ENCODE data around the gene SYNE1.

SYNE1 gene

DNA sequence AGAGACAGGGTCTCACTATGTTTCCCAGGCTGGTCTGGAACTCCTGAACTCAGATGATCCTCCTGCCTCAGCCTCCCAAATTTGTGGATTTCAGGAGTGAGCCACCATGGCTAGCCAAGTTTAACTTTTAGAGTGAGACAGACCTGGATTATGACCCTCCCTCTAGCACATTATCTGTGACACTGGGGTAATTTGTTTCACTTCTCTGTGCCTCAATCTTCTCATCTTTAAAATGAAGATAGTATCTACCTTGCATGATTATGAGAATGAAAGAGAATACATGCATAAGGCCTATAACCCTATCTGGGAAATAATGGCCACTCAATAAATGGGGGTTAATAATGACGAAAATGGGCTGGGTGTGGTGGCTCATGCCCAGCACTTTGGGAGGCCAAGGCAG, 373.6 kb downstream of the SYNE1 start:
- no peaks in the 10 kb centered on the region for H3K4me1 ChIP-seq (ENCODE audit: control insufficient read depth in 1 of 2, insufficient read depth in 2 of 2, low read length in 2 of 2)
- H3K4me3 ChIP-seq (ENCODE audit: low read depth in 1 of 2, low read length in 2 of 2): no peak overlapping the region
- H3K9me3 ChIP-seq (ENCODE audit: control insufficient read depth in 1 of 2, low read length in 2 of 2): no peaks in the 10 kb centered on the region
- H3K27ac ChIP-seq (ENCODE audit: low read depth, low read length): no peak overlapping the region
- no peaks in the 10 kb centered on the region for H3K27me3 ChIP-seq (ENCODE audit: control insufficient read depth in 1 of 2, insufficient read depth in 2 of 2, low read length in 2 of 2)
- peaks cover 7 to 24% of the 10 kb centered on the region in 2 donors for H3K36me3 ChIP-seq (ENCODE audit: control insufficient read depth in 1 of 2, insufficient read depth in 2 of 2, low read length in 2 of 2)
- H3K9ac ChIP-seq (ENCODE audit: low read depth in 1 of 2, low read length in 2 of 2): no peak overlapping the region

DNA sequence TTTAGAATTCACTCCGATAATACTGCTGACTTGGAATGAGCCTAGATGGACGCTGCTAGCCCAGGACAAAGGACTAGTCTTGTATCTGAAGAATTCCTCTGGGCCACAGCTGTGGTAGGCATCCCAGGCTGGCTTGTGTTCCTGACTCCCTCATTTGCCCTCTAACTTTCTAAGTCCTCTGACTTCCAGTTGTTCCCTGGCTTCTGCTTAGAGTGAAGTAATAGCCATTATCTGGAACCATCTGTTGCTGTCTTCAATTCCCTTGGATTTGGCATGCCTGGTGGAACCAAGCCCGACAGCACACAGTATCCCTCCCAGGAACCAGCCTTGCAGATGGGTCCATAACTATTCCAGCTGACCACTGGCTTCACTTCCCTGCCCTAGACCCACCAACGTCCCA, 376.0 kb downstream of the SYNE1 start:
- Histone ChIP-seq H3K9me3 (ENCODE audit: control insufficient read depth in 1 of 2, low read length in 2 of 2) (no peaks in the 10 kb centered on the region), H3K9ac (ENCODE audit: low read depth in 1 of 2, low read length in 2 of 2) (no peak overlapping the region), H3K36me3 (ENCODE audit: control insufficient read depth in 1 of 2, insufficient read depth in 2 of 2, low read length in 2 of 2) (peaks cover 7 to 24% of the 10 kb centered on the region in 2 donors), H3K27me3 (ENCODE audit: control insufficient read depth in 1 of 2, insufficient read depth in 2 of 2, low read length in 2 of 2) (no peaks in the 10 kb centered on the region), H3K27ac (ENCODE audit: low read depth, low read length) (no peak overlapping the region), H3K4me1 (ENCODE audit: control insufficient read depth in 1 of 2, insufficient read depth in 2 of 2, low read length in 2 of 2) (no peaks in the 10 kb centered on the region), H3K4me3 (ENCODE audit: low read depth in 1 of 2, low read length in 2 of 2) (no peak overlapping the region)

DNA sequence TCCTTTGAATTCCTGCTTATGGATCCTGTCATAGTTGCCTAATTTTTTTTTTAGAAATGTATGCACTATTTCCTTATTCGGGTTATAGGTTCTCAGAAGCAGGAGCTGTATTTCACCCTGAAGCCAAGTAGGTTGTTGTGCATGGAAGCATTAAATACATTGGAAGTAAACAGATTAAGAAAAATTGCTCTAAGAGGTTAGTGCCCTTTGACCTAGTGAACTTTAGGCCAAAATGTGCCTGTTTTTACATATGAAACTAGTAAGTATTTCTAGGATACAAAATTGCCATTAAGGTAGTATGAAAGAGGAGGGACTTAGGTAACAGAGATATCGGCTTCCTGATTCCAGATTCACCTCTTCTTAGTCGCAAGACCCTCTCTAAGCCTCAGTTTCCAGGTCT, 377.9 kb downstream of the SYNE1 start:
- Histone ChIP-seq H3K27ac (ENCODE audit: low read depth, low read length) (no peak overlapping the region), H3K9me3 (ENCODE audit: control insufficient read depth in 1 of 2, low read length in 2 of 2) (no peaks in the 10 kb centered on the region), H3K4me3 (ENCODE audit: low read depth in 1 of 2, low read length in 2 of 2) (no peak overlapping the region), H3K27me3 (ENCODE audit: control insufficient read depth in 1 of 2, insufficient read depth in 2 of 2, low read length in 2 of 2) (no peaks in the 10 kb centered on the region), H3K36me3 (ENCODE audit: control insufficient read depth in 1 of 2, insufficient read depth in 2 of 2, low read length in 2 of 2) (peaks cover 7 to 35% of the 10 kb centered on the region in 2 donors), H3K4me1 (ENCODE audit: control insufficient read depth in 1 of 2, insufficient read depth in 2 of 2, low read length in 2 of 2) (no peaks in the 10 kb centered on the region), H3K9ac (ENCODE audit: low read depth in 1 of 2, low read length in 2 of 2) (no peak overlapping the region)

GRCh38 chr6:152257581-152257980, 379.6 kb downstream of the SYNE1 start:
- H3K4me3 ChIP-seq (ENCODE audit: low read depth in 1 of 2, low read length in 2 of 2): no peak overlapping the region
- no peak overlapping the region for H3K9ac ChIP-seq (ENCODE audit: low read depth in 1 of 2, low read length in 2 of 2)
- no peaks in the 10 kb centered on the region for H3K27me3 ChIP-seq (ENCODE audit: control insufficient read depth in 1 of 2, insufficient read depth in 2 of 2, low read length in 2 of 2)
- no peak overlapping the region for H3K27ac ChIP-seq (ENCODE audit: low read depth, low read length)
- H3K9me3 ChIP-seq (ENCODE audit: control insufficient read depth in 1 of 2, low read length in 2 of 2): no peaks in the 10 kb centered on the region
- H3K4me1 ChIP-seq (ENCODE audit: control insufficient read depth in 1 of 2, insufficient read depth in 2 of 2, low read length in 2 of 2): no peaks in the 10 kb centered on the region
- H3K36me3 ChIP-seq (ENCODE audit: control insufficient read depth in 1 of 2, insufficient read depth in 2 of 2, low read length in 2 of 2): peaks cover 7 to 33% of the 10 kb centered on the region in 2 donors

DNA sequence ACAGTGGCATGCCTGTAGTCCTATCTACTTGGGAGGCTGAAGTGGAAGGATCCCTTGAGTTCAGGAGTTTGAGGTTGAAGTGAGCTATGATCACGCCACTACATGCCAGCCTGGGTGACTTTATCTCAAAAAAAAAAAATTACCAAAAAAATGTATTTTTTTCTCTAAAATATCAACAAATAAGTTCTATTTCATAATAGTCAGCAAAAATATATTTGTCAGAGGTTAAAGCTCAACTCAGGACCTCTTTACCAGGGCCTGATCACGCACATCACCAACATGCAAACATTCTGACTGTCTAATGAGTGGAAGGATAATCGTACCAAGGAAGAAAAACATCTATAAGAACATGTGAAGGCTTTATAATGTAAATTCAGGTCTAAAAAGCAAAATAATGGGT, 387.0 kb downstream of the SYNE1 start:
- Histone ChIP-seq H3K9me3 (ENCODE audit: control insufficient read depth in 1 of 2, low read length in 2 of 2) (no peaks in the 10 kb centered on the region), H3K36me3 (ENCODE audit: control insufficient read depth in 1 of 2, insufficient read depth in 2 of 2, low read length in 2 of 2) (peaks cover 4 to 15% of the 10 kb centered on the region in 2 donors), H3K4me3 (ENCODE audit: low read depth in 1 of 2, low read length in 2 of 2) (no peak overlapping the region), H3K9ac (ENCODE audit: low read depth in 1 of 2, low read length in 2 of 2) (no peak overlapping the region), H3K27ac (ENCODE audit: low read depth, low read length) (no peak overlapping the region), H3K27me3 (ENCODE audit: control insufficient read depth in 1 of 2, insufficient read depth in 2 of 2, low read length in 2 of 2) (no peaks in the 10 kb centered on the region), H3K4me1 (ENCODE audit: control insufficient read depth in 1 of 2, insufficient read depth in 2 of 2, low read length in 2 of 2) (peaks cover 0 to 3% of the 10 kb centered on the region in 2 donors)

GRCh38 chr6:152248980-152249379, 388.2 kb downstream of the SYNE1 start:
- H3K36me3 ChIP-seq (ENCODE audit: control insufficient read depth in 1 of 2, insufficient read depth in 2 of 2, low read length in 2 of 2): peaks cover 4 to 12% of the 10 kb centered on the region in 2 donors
- no peak overlapping the region for H3K4me3 ChIP-seq (ENCODE audit: low read depth in 1 of 2, low read length in 2 of 2)
- H3K9me3 ChIP-seq (ENCODE audit: control insufficient read depth in 1 of 2, low read length in 2 of 2): no peaks in the 10 kb centered on the region
- no peak overlapping the region for H3K27ac ChIP-seq (ENCODE audit: low read depth, low read length)
- no peak overlapping the region for H3K9ac ChIP-seq (ENCODE audit: low read depth in 1 of 2, low read length in 2 of 2)
- no peaks in the 10 kb centered on the region for H3K27me3 ChIP-seq (ENCODE audit: control insufficient read depth in 1 of 2, insufficient read depth in 2 of 2, low read length in 2 of 2)
- peaks cover 0 to 3% of the 10 kb centered on the region in 2 donors for H3K4me1 ChIP-seq (ENCODE audit: control insufficient read depth in 1 of 2, insufficient read depth in 2 of 2, low read length in 2 of 2)

- no peak overlapping the region for H3K9ac ChIP-seq (ENCODE audit: low read depth in 1 of 2, low read length in 2 of 2)
- peaks cover 4 to 19% of the 10 kb centered on the region in 2 donors for H3K36me3 ChIP-seq (ENCODE audit: control insufficient read depth in 1 of 2, insufficient read depth in 2 of 2, low read length in 2 of 2)
- H3K27ac ChIP-seq (ENCODE audit: low read depth, low read length): no peak overlapping the region
- H3K9me3 ChIP-seq (ENCODE audit: control insufficient read depth in 1 of 2, low read length in 2 of 2): no peaks in the 10 kb centered on the region
- H3K27me3 ChIP-seq (ENCODE audit: control insufficient read depth in 1 of 2, insufficient read depth in 2 of 2, low read length in 2 of 2): no peaks in the 10 kb centered on the region
- no peak overlapping the region for H3K4me3 ChIP-seq (ENCODE audit: low read depth in 1 of 2, low read length in 2 of 2)
- peaks cover 0 to 3% of the 10 kb centered on the region in 2 donors for H3K4me1 ChIP-seq (ENCODE audit: control insufficient read depth in 1 of 2, insufficient read depth in 2 of 2, low read length in 2 of 2)
Observed at GRCh38 chr6:152246554-152247337, 390.4 kb downstream of the SYNE1 start.

DNA sequence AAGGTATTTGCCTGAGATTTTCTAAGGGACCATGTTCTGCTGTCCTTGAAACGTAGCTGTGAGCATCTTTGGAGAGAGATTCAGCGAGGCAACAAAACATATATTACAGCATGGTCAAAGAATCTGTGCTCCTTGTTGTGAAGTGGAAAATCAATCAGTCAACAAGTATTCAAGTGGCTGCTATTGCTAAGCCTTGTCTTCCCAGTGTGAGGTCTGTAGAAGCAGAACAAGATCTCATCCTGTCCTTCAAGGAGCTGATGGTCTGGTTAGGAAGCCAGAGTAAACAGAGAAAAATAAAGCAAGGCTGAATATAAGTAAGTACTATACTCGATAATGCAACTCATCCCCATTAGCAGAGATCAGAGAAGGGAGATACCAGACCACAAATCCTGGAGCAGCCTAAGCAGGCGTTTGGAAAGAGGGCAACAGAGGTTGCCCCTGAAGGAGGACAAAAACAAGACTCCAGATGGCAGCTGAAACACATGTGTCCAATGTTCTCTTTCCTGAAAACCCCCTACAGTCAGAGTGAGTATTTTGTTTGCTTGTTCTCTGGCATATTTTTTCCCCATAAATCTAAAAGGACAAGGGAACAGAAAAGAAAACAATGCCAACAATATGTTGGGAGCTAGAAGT, 392.0 kb downstream of the SYNE1 start:
- H3K9ac ChIP-seq (ENCODE audit: low read depth in 1 of 2, low read length in 2 of 2): no peak overlapping the region
- H3K27me3 ChIP-seq (ENCODE audit: control insufficient read depth in 1 of 2, insufficient read depth in 2 of 2, low read length in 2 of 2): no peaks in the 10 kb centered on the region
- H3K27ac ChIP-seq (ENCODE audit: low read depth, low read length): no peak overlapping the region
- H3K4me3 ChIP-seq (ENCODE audit: low read depth in 1 of 2, low read length in 2 of 2): no peak overlapping the region
- H3K9me3 ChIP-seq (ENCODE audit: control insufficient read depth in 1 of 2, low read length in 2 of 2): no peaks in the 10 kb centered on the region
- H3K4me1 ChIP-seq (ENCODE audit: control insufficient read depth in 1 of 2, insufficient read depth in 2 of 2, low read length in 2 of 2): peaks cover 0 to 3% of the 10 kb centered on the region in 2 donors
- H3K36me3 ChIP-seq (ENCODE audit: control insufficient read depth in 1 of 2, insufficient read depth in 2 of 2, low read length in 2 of 2): peaks cover 9 to 20% of the 10 kb centered on the region in 2 donors

GRCh38 chr6:152241013-152241766, 396.0 kb downstream of the SYNE1 start:
- Histone ChIP-seq H3K27ac (ENCODE audit: low read depth, low read length) (no peak overlapping the region), H3K9ac (ENCODE audit: low read depth in 1 of 2, low read length in 2 of 2) (no peak overlapping the region), H3K4me1 (ENCODE audit: control insufficient read depth in 1 of 2, insufficient read depth in 2 of 2, low read length in 2 of 2) (peaks cover 0 to 3% of the 10 kb centered on the region in 2 donors), H3K4me3 (ENCODE audit: low read depth in 1 of 2, low read length in 2 of 2) (no peak overlapping the region), H3K27me3 (ENCODE audit: control insufficient read depth in 1 of 2, insufficient read depth in 2 of 2, low read length in 2 of 2) (no peaks in the 10 kb centered on the region), H3K36me3 (ENCODE audit: control insufficient read depth in 1 of 2, insufficient read depth in 2 of 2, low read length in 2 of 2) (peaks cover 14 to 38% of the 10 kb centered on the region in 2 donors), H3K9me3 (ENCODE audit: control insufficient read depth in 1 of 2, low read length in 2 of 2) (no peaks in the 10 kb centered on the region)

DNA sequence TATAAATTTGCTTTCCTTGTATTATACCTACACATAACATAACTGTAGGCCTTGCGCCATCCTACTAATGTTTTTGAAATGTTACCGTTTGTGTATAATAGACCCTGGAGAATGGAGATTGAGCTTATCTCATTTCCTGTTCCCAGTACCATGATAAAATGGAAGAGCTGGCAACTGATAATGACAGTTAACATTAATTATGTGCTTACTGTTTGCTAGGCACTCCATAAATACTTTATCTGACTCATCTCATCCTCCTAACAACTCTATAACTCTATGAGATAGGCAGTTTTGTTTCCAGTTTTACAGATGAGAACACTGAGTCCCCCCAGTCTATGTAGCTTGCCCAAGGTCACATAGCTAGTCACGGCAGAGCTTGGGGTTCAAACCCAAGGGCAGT, 396.7 kb downstream of the SYNE1 start:
- Histone ChIP-seq H3K9me3 (ENCODE audit: control insufficient read depth in 1 of 2, low read length in 2 of 2) (no peaks in the 10 kb centered on the region), H3K4me3 (ENCODE audit: low read depth in 1 of 2, low read length in 2 of 2) (no peak overlapping the region), H3K9ac (ENCODE audit: low read depth in 1 of 2, low read length in 2 of 2) (no peak overlapping the region), H3K36me3 (ENCODE audit: control insufficient read depth in 1 of 2, insufficient read depth in 2 of 2, low read length in 2 of 2) (peaks cover 19 to 38% of the 10 kb centered on the region in 2 donors), H3K27me3 (ENCODE audit: control insufficient read depth in 1 of 2, insufficient read depth in 2 of 2, low read length in 2 of 2) (no peaks in the 10 kb centered on the region), H3K27ac (ENCODE audit: low read depth, low read length) (no peak overlapping the region), H3K4me1 (ENCODE audit: control insufficient read depth in 1 of 2, insufficient read depth in 2 of 2, low read length in 2 of 2) (no peaks in the 10 kb centered on the region)

Measured in duodenal mucosa (tissue), 2 donors.